K562 (cell line): ENCODE results near the gene GPHA2. TPM values are rescaled to one million over a fixed set of nuclear protein-coding genes. Genes with fewer than 3 reads are reported as not detected.
A peak's percentile ranks its signal among the peaks of the same experiment; 100 is the strongest.

Experiments
- CC2D1A ChIP-seq: fragments of 450-650 bp; IDR thresholded peaks from 2 replicates; pipeline ENCODE4 v1.6.1; 2017; ENCODE audit warnings: mild to moderate bottlenecking
- CHD2 ChIP-seq: IDR thresholded peaks from 2 replicates; pipeline ENCODE4 v1.6.1; 2011; ENCODE audit warnings: low read depth, low read length
- DMBX1 ChIP-seq: fragments of 250-450 bp; sonication (Bioruptor Pico); IDR thresholded peaks from 2 replicates; pipeline ENCODE4 v1.8.0; 2022; ENCODE audit warnings: inconsistent platforms, mild to moderate bottlenecking, moderate library complexity, borderline replicate concordance
- HDAC2 ChIP-seq: fragments of 450-650 bp; IDR thresholded peaks from 2 replicates; pipeline ENCODE4 v1.6.1; 2016; ENCODE audit warnings: mild to moderate bottlenecking
- ILK ChIP-seq: fragments of 450-650 bp; IDR thresholded peaks from 2 replicates; pipeline ENCODE4 v1.6.1; 2016; ENCODE audit warnings: missing genetic modification characterization, low read depth, mild to moderate bottlenecking, missing compliant biosample characterization, moderate library complexity, borderline replicate concordance
- KLF10 ChIP-seq: fragments of 250-450 bp; sonication (Bioruptor Pico); IDR thresholded peaks from 2 replicates; pipeline ENCODE4 v1.6.1; 2021; ENCODE audit warnings: matching md5 sums
- MTA1 ChIP-seq: fragments of 450-650 bp; IDR thresholded peaks from 2 replicates; pipeline ENCODE4 v1.6.1; 2017; ENCODE audit warnings: borderline replicate concordance
- OTX1 ChIP-seq: fragments of 450-650 bp; formaldehyde crosslinking; IDR thresholded peaks from 2 replicates; pipeline ENCODE4 v1.4.0; 2022; ENCODE audit warnings: mild to moderate bottlenecking
- PHF20 ChIP-seq: fragments of 450-650 bp; IDR thresholded peaks from 2 replicates; pipeline ENCODE4 v1.6.1; 2018; ENCODE audit not compliant: partially characterized antibody
- POLR3G ChIP-seq: IDR thresholded peaks from 2 replicates; pipeline ENCODE4 v1.6.1; 2011; ENCODE audit not compliant: insufficient read length, insufficient replicate concordance; ENCODE audit errors: extremely low read depth
- TFAP4 ChIP-seq: sonication (generic); formaldehyde crosslinking; IDR thresholded peaks from 2 replicates; pipeline ENCODE4 v1.8.0; 2022; ENCODE audit warnings: missing genetic modification reagents, mild to moderate bottlenecking, moderate library complexity, borderline replicate concordance
- ZBTB9 ChIP-seq: fragments of 450-650 bp; formaldehyde crosslinking; IDR thresholded peaks from 2 replicates; pipeline ENCODE4 v1.4.0; 2020; ENCODE audit warnings: mild to moderate bottlenecking, moderate library complexity
- ZNF175 ChIP-seq: fragments of 200-800 bp; sonication (Bioruptor generic); IDR thresholded peaks from 2 replicates; pipeline ENCODE4 v1.6.1; 2016; ENCODE audit warnings: low read depth, mild to moderate bottlenecking, missing genetic modification characterization, missing compliant biosample characterization
- ZNF239 ChIP-seq: fragments of 250-450 bp; sonication (Bioruptor Pico); IDR thresholded peaks from 2 replicates; pipeline ENCODE4 v1.4.0; 2020; ENCODE audit warnings: mild to moderate bottlenecking
- ZNF280B ChIP-seq: fragments of 250-450 bp; sonication (Bioruptor Pico); IDR thresholded peaks from 2 replicates; pipeline ENCODE4 v1.5.1; 2021; ENCODE audit warnings: mild to moderate bottlenecking
- ZNF512 ChIP-seq: IDR thresholded peaks from 2 replicates; pipeline ENCODE4 v1.6.1; 2016; ENCODE audit warnings: missing genetic modification characterization, missing compliant biosample characterization
- ZNF609 ChIP-seq: sonication (generic); formaldehyde crosslinking; IDR thresholded peaks from 2 replicates; pipeline ENCODE4 v1.8.1; 2023; ENCODE audit warnings: missing genetic modification reagents, mild to moderate bottlenecking, borderline replicate concordance
- ZNF668 ChIP-seq: fragments of 250-450 bp; sonication (Bioruptor Pico); IDR thresholded peaks from 2 replicates; pipeline ENCODE4 v1.8.0; 2022; ENCODE audit warnings: mild to moderate bottlenecking, inconsistent platforms
- polyA plus RNA-seq, 8 experiments: library from polyadenylated mRNA; depleted of rRNA in 4 of 8; stranded (reverse) in 5 of 8; unstranded in 3 of 8; fragments of >200 nt; fragmentation: Nextera tagmentation in 2 of 8; fragmentation: Illumina TruSeq in 1 of 8; extraction: Ambion mirVana in 2 of 8; extraction: Trizol in 1 of 8; gene quantifications; 2 replicates each; pipeline versions ENCODE4 v1.2.1 to v1.2.3, GENCODE V29; 2011 to 2014; ENCODE audit warnings: inconsistent platforms in 1 of 8, missing spikeins in 1 of 8
- total RNA-seq, 7 experiments: library from RNA; depleted of rRNA in 6 of 7; stranded (reverse); fragments of >200 nt in 6 of 7; fragmentation: Illumina TruSeq in 2 of 7; extraction: Trizol in 2 of 7; gene quantifications; 2 replicates each; pipeline versions ENCODE4 v1.2.1 to v1.2.3, GENCODE V29; 2011 to 2021; ENCODE audit warnings: low replicate concordance in 1 of 7

Gene GPHA2
- total and polyA plus RNA-seq, 9 of the 15 experiments (the other 6 are each of a cell fraction or from before 2014, with no cell fraction given) = 0.17 to 0.22 TPM; not detected in 7

- no peak for TF ChIP-seq MTA1
- TF ChIP-seq DMBX1 = no peak; the same call in 1 of the 2 replicates
- TF ChIP-seq ZNF512 = no peak
- TF ChIP-seq ILK (tag) = no peak
- TF ChIP-seq ZNF668 (CRISPR knock-in tag) = 0 out of 2 replicates have a peak, but pooled peaks have one; percentile 7
- TF ChIP-seq OTX1 (CRISPR knock-in tag) = 0 out of 2 replicates have a peak, but pooled peaks have one; percentile 22
- TF ChIP-seq POLR3G = no peak
- TF ChIP-seq ZNF239 (CRISPR knock-in tag) = no peak
- TF ChIP-seq TFAP4 = peak; percentile 87
- TF ChIP-seq CHD2 = 0 out of 2 replicates have a peak, but pooled peaks have one; percentile 16
- TF ChIP-seq KLF10 (CRISPR knock-in tag) = no peak
- no peak for TF ChIP-seq ZNF609 (CRISPR knock-in tag)
- no peak for TF ChIP-seq ZNF280B (CRISPR knock-in tag)
- no peak for TF ChIP-seq ZNF175 (CRISPR knock-in tag)
- TF ChIP-seq HDAC2 = no peak
- TF ChIP-seq PHF20 = no peak
- peak; percentile 82 for TF ChIP-seq CC2D1A
- peak; percentile 26; the same call in 1 of the 2 replicates for TF ChIP-seq ZBTB9 (CRISPR knock-in tag)
Measured at GRCh38 chr11:64894070-64894811, 41.5 kb downstream of the GPHA2 start (continued).
